Ureter (tissue), 1 donor: ENCODE results near the gene ATP6V1F. TPM values are rescaled to one million over a fixed set of nuclear protein-coding genes. Genes with fewer than 3 reads are reported as not detected.
A peak's percentile ranks its signal among the peaks of the same experiment; 100 is the strongest.

Source experiments
- DNase-seq: peaks from one replicate; pipeline ENCODE4 v3.0.0-alpha.2; 2020; ENCODE audit warnings: low spot score
- total RNA-seq: library from RNA; stranded (reverse); gene quantifications from one replicate; pipeline ENCODE4 v1.2.4, GENCODE V29; 2023
- donor health status: DM: yes; HTN: yes; CAD: no.

Gene ATP6V1F
- total RNA-seq, 1 donor from 2014 or later: 133 TPM

GRCh38 chr7:128882134-128882533, 19.5 kb downstream of the ATP6V1F start:
- no peak for DNase-seq

- peak; percentile 84 for DNase-seq
Measured at GRCh38 chr7:128883622-128884448, 21.2 kb downstream of the ATP6V1F start.

GRCh38 chr7:128884561-128885369, 22.1 kb downstream of the ATP6V1F start:
- no peak for DNase-seq

- DNase-seq: no peak
Measured at GRCh38 chr7:128885370-128886187, 22.9 kb downstream of the ATP6V1F start.

- DNase-seq: no peak
Measured at GRCh38 chr7:128886391-128887168, 23.9 kb downstream of the ATP6V1F start.

- no peak for DNase-seq
Measured at GRCh38 chr7:128887169-128888038, 24.7 kb downstream of the ATP6V1F start.

GRCh38 chr7:128888039-128888755, 25.5 kb downstream of the ATP6V1F start:
- DNase-seq: no peak

- no peak for DNase-seq
Measured at GRCh38 chr7:128888756-128889095, 26.1 kb downstream of the ATP6V1F start.

GRCh38 chr7:128889121-128889520, 26.5 kb downstream of the ATP6V1F start:
- no peak for DNase-seq

- DNase-seq: no peak
Measured at GRCh38 chr7:128890306-128891109, 27.9 kb downstream of the ATP6V1F start.

- DNase-seq: no peak
Measured at GRCh38 chr7:128891110-128891941, 28.7 kb downstream of the ATP6V1F start.

GRCh38 chr7:128891942-128892269, 29.2 kb downstream of the ATP6V1F start:
- DNase-seq: no peak

- DNase-seq: no peak
Measured at GRCh38 chr7:128892521-128893250, 30.0 kb downstream of the ATP6V1F start.

GRCh38 chr7:128893251-128894100, 30.8 kb downstream of the ATP6V1F start:
- peak; percentile 73 for DNase-seq

- no peak for DNase-seq
Measured at GRCh38 chr7:128894101-128894440, 31.4 kb downstream of the ATP6V1F start.

GRCh38 chr7:128895320-128895719, 32.7 kb downstream of the ATP6V1F start:
- DNase-seq: no peak

GRCh38 chr7:128899392-128899791, 36.7 kb downstream of the ATP6V1F start:
- no peak for DNase-seq
